PC-9 (cell line): Measurements from ENCODE around the gene ENDOV.

Experiments used
- EZH2 ChIP-seq: fragments of 200-600 bp; sonication (generic); IDR thresholded peaks from 2 replicates; pipeline ENCODE4 v1.8.0; 2017; ENCODE audit warnings: antibody characterized with exemption, low read depth
- TF ChIP-seq, protein P1 (sequence below): fragments of 200-600 bp; sonication (generic); conservative IDR thresholded peaks from 2 replicates; pipeline ENCODE4 v1.6.1; 2017; ENCODE audit warnings: mixed run types, antibody characterized with exemption, mild to moderate bottlenecking, moderate library complexity

DNA sequence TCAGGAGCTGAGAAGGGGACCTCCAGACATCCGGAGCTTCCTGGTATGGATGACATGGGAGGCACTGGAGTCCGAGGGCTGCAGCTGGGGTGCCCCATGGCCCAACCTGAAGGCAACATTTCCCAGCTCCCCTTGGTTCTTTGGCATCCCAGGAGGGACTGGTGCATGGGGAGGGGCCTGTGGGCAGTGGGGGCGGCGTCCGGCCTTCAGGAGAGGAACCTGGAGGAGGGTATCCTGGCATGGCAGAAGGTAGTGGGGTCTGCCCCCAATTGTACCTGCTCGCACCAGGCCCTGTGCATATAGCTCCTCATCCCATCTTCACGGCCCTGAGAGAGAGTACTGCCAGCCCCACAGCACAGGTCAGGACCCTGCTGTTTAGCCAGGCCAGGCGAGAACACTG lies 49.5 kb downstream of the ENDOV start:
- TF ChIP-seq, protein P1, sequence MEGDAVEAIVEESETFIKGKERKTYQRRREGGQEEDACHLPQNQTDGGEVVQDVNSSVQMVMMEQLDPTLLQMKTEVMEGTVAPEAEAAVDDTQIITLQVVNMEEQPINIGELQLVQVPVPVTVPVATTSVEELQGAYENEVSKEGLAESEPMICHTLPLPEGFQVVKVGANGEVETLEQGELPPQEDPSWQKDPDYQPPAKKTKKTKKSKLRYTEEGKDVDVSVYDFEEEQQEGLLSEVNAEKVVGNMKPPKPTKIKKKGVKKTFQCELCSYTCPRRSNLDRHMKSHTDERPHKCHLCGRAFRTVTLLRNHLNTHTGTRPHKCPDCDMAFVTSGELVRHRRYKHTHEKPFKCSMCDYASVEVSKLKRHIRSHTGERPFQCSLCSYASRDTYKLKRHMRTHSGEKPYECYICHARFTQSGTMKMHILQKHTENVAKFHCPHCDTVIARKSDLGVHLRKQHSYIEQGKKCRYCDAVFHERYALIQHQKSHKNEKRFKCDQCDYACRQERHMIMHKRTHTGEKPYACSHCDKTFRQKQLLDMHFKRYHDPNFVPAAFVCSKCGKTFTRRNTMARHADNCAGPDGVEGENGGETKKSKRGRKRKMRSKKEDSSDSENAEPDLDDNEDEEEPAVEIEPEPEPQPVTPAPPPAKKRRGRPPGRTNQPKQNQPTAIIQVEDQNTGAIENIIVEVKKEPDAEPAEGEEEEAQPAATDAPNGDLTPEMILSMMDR = no peak
- TF ChIP-seq EZH2 = no peak
